HL-60/S4 (cell line): ENCODE data around the gene TMEM44.

Experiments
- in situ Hi-C: fragments of 300-500 bp; cut with MboI; formaldehyde crosslinking; loops from 2 replicates; pipeline ENCODE4 v1.14.3; 2022; ENCODE audit warnings: low sequenced_read_pairs

The TMEM44 gene

DNA sequence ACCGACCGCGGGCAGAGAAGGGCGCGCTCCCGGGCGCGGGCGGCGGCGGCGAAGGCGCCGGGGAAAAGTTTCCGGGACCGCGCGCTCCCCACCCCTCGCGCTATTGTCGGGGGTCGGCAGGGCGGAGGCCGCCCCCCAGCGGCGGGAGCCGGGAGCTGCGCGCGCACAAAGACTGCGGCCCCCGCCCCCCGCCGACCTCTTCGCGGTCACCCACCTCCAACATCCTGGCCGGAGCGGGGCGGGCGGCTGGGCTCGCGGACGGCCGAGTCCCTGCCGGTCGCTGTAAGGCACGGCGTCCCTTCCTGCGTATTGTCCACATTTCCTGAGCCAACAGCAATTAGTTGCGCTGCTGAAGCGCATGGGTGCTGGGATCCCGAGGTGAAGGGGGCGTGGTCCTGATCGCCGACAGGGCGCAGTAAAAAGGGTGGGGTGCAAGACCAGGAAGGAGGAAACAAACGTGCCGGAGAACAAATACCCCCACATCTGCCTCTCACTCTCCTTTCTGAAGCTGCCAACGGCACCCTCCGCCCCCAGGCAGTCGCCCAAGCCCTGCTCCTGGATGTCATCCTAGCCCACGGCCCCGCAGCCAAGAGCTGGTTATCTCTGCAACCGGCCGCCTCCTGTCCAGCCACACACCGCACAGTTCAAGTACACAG lies at the start of gene TMEM44:
Gene TMEM44 (minus strand): TSS at position 71 of the 656 bp plus-strand sequence. CDS start 204 bp downstream, outside the sequence.
- in situ Hi-C loops: no loop called here

- in situ Hi-C loops: loop anchor here (10.0 kb wide), 1 partner anchor 422 kb away; no protein-coding TSS in a partner anchor
Measured at GRCh38 chr3:194682694-194683310, 49.6 kb upstream of the TMEM44 start.

- in situ Hi-C loops: loop anchor here (10.0 kb wide), 1 partner anchor 423 kb away; no protein-coding TSS in a partner anchor
Measured at GRCh38 chr3:194682189-194682693, 49.0 kb upstream of the TMEM44 start.

GRCh38 chr3:194680888-194681615 lies 47.8 kb upstream of the TMEM44 start:
- in situ Hi-C loops: loop anchor here (10.0 kb wide), 1 partner anchor 424 kb away; no protein-coding TSS in a partner anchor

DNA sequence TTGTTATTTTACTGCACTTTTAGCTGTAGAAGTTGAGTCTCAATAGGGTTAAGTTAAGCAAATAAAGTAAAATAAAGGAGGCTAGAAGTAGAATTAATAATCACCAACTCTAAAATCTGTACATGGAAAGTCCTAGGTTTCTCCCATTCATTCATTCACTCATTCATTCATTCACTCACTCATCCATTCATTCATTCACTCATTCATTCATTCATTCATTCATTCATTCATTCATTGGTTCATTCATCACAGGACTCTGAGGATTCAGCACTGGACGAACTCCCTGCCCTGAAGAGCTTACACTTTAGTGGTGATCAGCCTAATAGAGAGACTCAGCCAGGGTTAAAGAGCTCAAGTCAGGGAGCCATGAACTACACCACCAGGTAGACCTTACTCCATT lies 43.3 kb upstream of the TMEM44 start:
- in situ Hi-C loops: no loop called here

GRCh38 chr3:194675680-194676079 lies 42.5 kb upstream of the TMEM44 start:
- in situ Hi-C loops: no loop called here

GRCh38 chr3:194675081-194675640 lies 41.9 kb upstream of the TMEM44 start:
- in situ Hi-C loops: no loop called here

- in situ Hi-C loops: loop anchor here (5.0 kb wide), 1 partner anchor 594 kb away; no protein-coding TSS in a partner anchor
Measured at GRCh38 chr3:194673761-194674160, 40.5 kb upstream of the TMEM44 start.

GRCh38 chr3:194672876-194673275 lies 39.7 kb upstream of the TMEM44 start:
- in situ Hi-C loops: loop anchor here (5.0 kb wide), 1 partner anchor 594 kb away; no protein-coding TSS in a partner anchor

- in situ Hi-C loops: loop anchor here (5.0 kb wide), 1 partner anchor 595 kb away; no protein-coding TSS in a partner anchor
Measured at GRCh38 chr3:194671900-194672808, 38.9 kb upstream of the TMEM44 start, which contains the start of gene LSG1. Gene LSG1, minus strand, starts transcription at chr3:194672191. Its CDS starts 29 bp downstream, at chr3:194672162.

DNA sequence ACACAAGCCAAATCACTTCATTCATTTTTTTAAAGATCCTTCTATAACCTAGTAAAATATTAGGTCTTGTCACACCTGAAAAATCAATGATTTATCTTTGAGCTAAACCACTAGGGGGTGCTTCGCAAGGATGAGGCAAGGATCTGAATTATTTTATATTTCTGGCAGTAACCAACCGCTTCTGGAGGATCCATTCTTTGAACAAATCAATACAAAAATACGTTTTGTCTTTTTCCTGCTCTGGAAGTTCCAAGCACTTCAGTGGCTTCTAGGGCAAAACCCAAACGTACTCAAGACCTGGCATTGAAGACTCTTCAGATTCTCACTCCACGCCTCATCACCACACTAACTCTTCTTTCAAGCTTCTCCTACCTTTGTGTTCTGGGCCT lies 38.3 kb upstream of the TMEM44 start:
- in situ Hi-C loops: loop anchor here (5.0 kb wide), 1 partner anchor 596 kb away; no protein-coding TSS in a partner anchor

- in situ Hi-C loops: no loop called here
Measured at GRCh38 chr3:194667363-194667762, 34.1 kb upstream of the TMEM44 start.

DNA sequence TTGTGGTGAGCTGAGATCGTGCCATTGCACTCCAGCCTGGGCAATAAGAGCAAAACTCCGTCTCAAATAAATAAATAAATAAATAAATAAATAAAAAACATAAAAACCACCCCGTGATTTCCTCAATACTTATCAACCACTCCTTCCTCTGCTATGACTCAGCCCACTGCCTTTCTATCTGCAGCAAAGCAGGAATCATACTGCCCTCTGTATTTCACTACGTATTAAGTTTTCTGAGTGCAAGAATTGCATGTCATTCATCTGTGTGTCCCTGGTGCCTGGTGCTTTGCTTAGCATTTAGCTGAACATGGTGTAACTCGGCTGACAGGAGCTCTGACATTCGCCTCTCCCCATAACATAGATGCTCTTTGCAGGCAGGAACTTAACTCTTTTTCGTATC lies 31.6 kb upstream of the TMEM44 start:
- in situ Hi-C loops: no loop called here

- in situ Hi-C loops: no loop called here
Measured at GRCh38 chr3:194661946-194662345, 28.7 kb upstream of the TMEM44 start.

DNA sequence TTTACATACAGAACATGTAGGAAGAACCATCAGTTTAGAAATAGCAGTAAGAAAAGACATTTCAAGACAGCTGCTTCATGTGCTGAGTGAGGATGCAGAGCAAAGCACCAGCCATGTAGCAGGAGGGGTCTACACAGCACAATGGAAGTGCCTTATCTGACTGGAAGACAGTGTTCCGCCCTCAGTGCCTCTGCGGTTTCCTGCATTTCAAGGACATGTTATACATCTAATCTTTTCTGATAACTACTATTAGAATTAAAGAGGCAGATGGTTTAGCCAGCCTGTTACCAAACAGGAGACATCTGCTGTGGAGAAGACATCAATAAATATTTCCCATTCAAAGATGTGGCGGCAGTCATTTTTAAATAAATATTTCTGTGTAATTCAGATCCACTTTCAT lies 28.2 kb upstream of the TMEM44 start:
- in situ Hi-C loops: no loop called here

GRCh38 chr3:194659778-194660177 lies 26.6 kb upstream of the TMEM44 start:
- in situ Hi-C loops: no loop called here

DNA sequence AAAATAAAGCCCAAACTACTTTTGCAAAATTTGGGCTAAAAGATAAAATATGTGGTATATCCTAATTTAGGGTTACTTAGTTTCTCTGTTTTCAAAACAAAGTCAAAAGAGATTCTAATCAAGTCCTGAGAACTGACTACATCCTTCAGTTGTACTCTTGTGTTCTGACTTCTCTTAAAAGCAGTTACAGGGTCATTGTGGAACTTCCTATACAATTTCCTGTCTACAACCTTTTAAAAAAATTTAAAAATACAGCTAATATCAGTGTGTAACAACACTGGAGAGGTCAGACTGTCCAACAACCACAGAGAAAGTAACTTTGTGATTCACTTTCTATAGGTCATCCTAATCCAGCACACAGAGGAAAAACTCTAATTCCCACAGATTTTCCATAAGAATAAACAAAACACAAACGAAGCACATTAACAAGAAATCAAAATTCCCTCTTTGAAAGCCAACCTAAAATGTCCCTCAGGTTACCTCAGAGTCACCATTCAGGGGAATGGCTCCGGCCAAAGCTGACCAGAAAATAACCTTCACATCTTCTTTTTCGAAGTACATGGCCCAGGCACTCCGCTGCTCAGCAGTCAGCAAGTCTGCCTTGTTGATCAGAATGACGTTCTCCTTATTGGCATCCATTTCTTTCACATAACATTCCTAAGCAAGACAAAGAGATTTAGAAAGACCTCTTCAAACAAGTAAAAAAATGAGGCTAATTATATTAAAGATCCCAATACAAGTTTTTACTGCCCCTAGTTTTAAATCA lies 25.4 kb upstream of the TMEM44 start:
- in situ Hi-C loops: no loop called here

DNA sequence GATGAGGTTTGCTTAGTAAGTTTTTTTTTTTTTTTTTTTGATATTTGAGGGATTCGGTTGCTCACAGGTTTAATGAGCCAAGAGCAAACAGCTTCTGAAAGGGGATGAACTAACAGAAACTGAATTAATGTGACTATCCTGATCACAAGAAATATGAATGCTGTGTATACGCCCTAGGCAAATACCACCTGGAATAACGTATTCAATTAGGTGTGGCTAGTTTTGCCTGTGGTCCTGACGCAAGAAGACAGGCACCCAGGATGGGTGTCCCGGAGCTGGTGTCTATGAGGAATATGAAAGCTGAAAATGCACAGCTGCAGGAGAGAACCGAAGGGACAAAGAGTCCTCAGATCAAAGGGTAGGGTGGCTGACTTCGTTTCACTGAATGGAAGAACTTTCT lies 24.2 kb upstream of the TMEM44 start:
- in situ Hi-C loops: no loop called here

DNA sequence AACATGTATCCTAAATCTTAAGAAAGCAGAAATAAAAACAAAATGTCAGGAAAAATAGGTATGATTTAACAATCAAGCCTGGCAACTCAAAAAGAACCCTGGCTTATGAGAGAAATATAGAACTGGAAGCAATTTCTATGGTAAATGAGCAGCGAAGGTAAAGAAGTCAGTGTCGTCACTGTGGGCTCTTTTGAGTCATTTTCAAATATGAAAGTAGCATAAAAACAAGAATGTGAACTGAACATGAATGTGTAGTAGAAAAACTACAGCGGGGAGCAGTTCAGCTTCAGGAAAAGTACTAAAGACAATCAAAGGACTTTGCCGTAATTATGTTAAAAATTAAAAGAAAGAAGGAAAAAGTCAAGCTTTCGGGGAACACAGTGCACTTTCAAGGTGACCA lies 21.2 kb upstream of the TMEM44 start:
- in situ Hi-C loops: no loop called here
